Measurements from ENCODE around the gene AGMO. TPM values are rescaled to one million over a fixed set of nuclear protein-coding genes. Genes with fewer than 3 reads are reported as not detected.

Gene AGMO
- total RNA-seq, 3 donors from 2014 or later, result 1.4 to 4.3 (median 1.6) TPM

DNA sequence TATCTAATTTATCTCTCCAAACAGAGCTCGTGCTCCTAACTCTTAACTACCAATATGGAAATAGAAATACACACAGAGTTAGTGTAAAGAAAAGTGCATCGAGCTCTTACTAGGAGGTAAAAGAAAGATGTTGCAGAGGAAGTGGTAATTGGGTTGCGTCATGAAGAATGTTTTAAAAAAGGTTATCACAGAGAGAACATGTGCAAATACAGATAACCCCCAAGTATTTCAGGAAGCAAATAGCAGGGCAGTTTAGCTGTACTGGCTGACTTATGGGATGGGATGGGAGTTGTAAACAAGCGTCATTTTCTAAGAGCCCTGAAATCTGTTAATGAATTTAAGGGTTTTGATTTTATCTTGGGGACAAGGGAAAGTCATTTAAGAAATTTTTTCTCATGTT lies 153.9 kb downstream of the AGMO start:
- Histone ChIP-seq H3K9me3 (no peaks in the 10 kb centered on the region), H3K27me3 (no peaks in the 10 kb centered on the region), H3K27ac (no peak overlapping the region), H3K36me3 (no peaks in the 10 kb centered on the region), H3K4me1 (no peaks in the 10 kb centered on the region), H3K4me3 (no peak overlapping the region)
- TF ChIP-seq, protein P1, sequence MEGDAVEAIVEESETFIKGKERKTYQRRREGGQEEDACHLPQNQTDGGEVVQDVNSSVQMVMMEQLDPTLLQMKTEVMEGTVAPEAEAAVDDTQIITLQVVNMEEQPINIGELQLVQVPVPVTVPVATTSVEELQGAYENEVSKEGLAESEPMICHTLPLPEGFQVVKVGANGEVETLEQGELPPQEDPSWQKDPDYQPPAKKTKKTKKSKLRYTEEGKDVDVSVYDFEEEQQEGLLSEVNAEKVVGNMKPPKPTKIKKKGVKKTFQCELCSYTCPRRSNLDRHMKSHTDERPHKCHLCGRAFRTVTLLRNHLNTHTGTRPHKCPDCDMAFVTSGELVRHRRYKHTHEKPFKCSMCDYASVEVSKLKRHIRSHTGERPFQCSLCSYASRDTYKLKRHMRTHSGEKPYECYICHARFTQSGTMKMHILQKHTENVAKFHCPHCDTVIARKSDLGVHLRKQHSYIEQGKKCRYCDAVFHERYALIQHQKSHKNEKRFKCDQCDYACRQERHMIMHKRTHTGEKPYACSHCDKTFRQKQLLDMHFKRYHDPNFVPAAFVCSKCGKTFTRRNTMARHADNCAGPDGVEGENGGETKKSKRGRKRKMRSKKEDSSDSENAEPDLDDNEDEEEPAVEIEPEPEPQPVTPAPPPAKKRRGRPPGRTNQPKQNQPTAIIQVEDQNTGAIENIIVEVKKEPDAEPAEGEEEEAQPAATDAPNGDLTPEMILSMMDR (IDR thresholded peaks at IDR 0.05), result no peak
- TF ChIP-seq POLR2A (IDR thresholded peaks at IDR 0.05) (no peak), POLR2AphosphoS5 (IDR thresholded peaks at IDR 0.05) (no peak)
- intact Hi-C loops (cut with DNase I; ENCODE audit: low total_unique reads), result no loop called here
- DNase-seq (ENCODE audit: low spot score in 2 of 2), result no peak

GRCh38 chr7:15403751-15404150 lies 158.1 kb downstream of the AGMO start:
- no peak overlapping the region for H3K27ac ChIP-seq

GRCh38 chr7:15403315-15403714 lies 158.5 kb downstream of the AGMO start:
- H3K27me3 ChIP-seq, result no peaks in the 10 kb centered on the region
- no peak for DNase-seq (ENCODE audit: low spot score in 2 of 2)
- H3K27ac ChIP-seq, result no peak overlapping the region
- H3K36me3 ChIP-seq, result no peaks in the 10 kb centered on the region
- intact Hi-C loops (cut with DNase I; ENCODE audit: low total_unique reads), result loop anchor here (2.0 kb wide), 1 partner anchor 39 kb away; no protein-coding TSS in a partner anchor
- no peak overlapping the region for H3K4me3 ChIP-seq
- no peaks in the 10 kb centered on the region for H3K9me3 ChIP-seq
- TF ChIP-seq POLR2AphosphoS5 (IDR thresholded peaks at IDR 0.05) (no peak), POLR2A (IDR thresholded peaks at IDR 0.05) (no peak)
- TF ChIP-seq, protein P1 (IDR thresholded peaks at IDR 0.05), result no peak
- no peaks in the 10 kb centered on the region for H3K4me1 ChIP-seq

More at GRCh38 chr7:15403751-15404150, 158.1 kb downstream of the AGMO start:
- Histone ChIP-seq H3K4me3 (no peak overlapping the region), H3K27me3 (no peaks in the 10 kb centered on the region), H3K4me1 (no peaks in the 10 kb centered on the region), H3K9me3 (no peaks in the 10 kb centered on the region), H3K36me3 (no peaks in the 10 kb centered on the region)
- DNase-seq (ENCODE audit: low spot score in 2 of 2), result no peak
- intact Hi-C loops (cut with DNase I; ENCODE audit: low total_unique reads), result loop anchor here (2.0 kb wide), 1 partner anchor 39 kb away; no protein-coding TSS in a partner anchor
- TF ChIP-seq, protein P1 (IDR thresholded peaks at IDR 0.05), result no peak
- no peak for TF ChIP-seq POLR2A (IDR thresholded peaks at IDR 0.05)
- no peak for TF ChIP-seq POLR2AphosphoS5 (IDR thresholded peaks at IDR 0.05)

- no peaks in the 10 kb centered on the region for H3K27me3 ChIP-seq
- H3K4me3 ChIP-seq, result no peak overlapping the region
- H3K9me3 ChIP-seq, result no peaks in the 10 kb centered on the region
- H3K27ac ChIP-seq, result no peak overlapping the region
- intact Hi-C loops (cut with DNase I; ENCODE audit: low total_unique reads), result loop anchor here (2.0 kb wide), 1 partner anchor 40 kb away; no protein-coding TSS in a partner anchor
- no peaks in the 10 kb centered on the region for H3K4me1 ChIP-seq
- H3K36me3 ChIP-seq, result no peaks in the 10 kb centered on the region
- TF ChIP-seq POLR2AphosphoS5 (IDR thresholded peaks at IDR 0.05) (no peak), POLR2A (IDR thresholded peaks at IDR 0.05) (no peak)
- TF ChIP-seq, protein P1 (IDR thresholded peaks at IDR 0.05), result no peak
- no peak for DNase-seq (ENCODE audit: low spot score in 2 of 2)
Measured at GRCh38 chr7:15402436-15403136, 159.2 kb downstream of the AGMO start.

- Histone ChIP-seq H3K9me3 (no peaks in the 10 kb centered on the region), H3K27ac (no peak overlapping the region), H3K36me3 (no peaks in the 10 kb centered on the region), H3K27me3 (no peaks in the 10 kb centered on the region), H3K4me1 (no peaks in the 10 kb centered on the region), H3K4me3 (no peak overlapping the region)
- no peak for DNase-seq (ENCODE audit: low spot score in 2 of 2)
- TF ChIP-seq, protein P1 (IDR thresholded peaks at IDR 0.05), result no peak
- intact Hi-C loops (cut with DNase I; ENCODE audit: low total_unique reads), result no loop called here
Measured at GRCh38 chr7:15400440-15400839, 161.4 kb downstream of the AGMO start.

Measured in breast epithelium (tissue), 4 donors.